KG1 (cell line): ENCODE results near the gene PRPSAP2.
"Not testable (repeated sequence)": the region's sequence is repeated elsewhere in the genome, so short reads cannot be mapped to it uniquely, and the experiment has no call there.

Experiments used
- DNase-seq: peaks from one replicate; lab custom pipeline; 2025; lab: John Stamatoyannopoulos, UW

Gene PRPSAP2

GRCh38 chr17:18857864-18858566 lies at the start of gene PRPSAP2:
Gene PRPSAP2 (plus strand): TSS chr17:18858131. CDS start chr17:18865834, 7,703 bp downstream.
- peak; percentile 74 for DNase-seq

- not testable (repeated sequence) for DNase-seq
These were observed 42.0 kb upstream of the PRPSAP2 start for GRCh38 chr17:18815924-18816323.

- not testable (repeated sequence) for DNase-seq
These were observed 41.2 kb upstream of the PRPSAP2 start for GRCh38 chr17:18816489-18817371.

- not testable (repeated sequence) for DNase-seq
These were observed 36.5 kb upstream of the PRPSAP2 start for GRCh38 chr17:18821430-18821829.

GRCh38 chr17:18827613-18828012 lies 30.3 kb upstream of the PRPSAP2 start:
- not testable (repeated sequence) for DNase-seq

- no peak for DNase-seq
These were observed 9.4 kb upstream of the PRPSAP2 start for GRCh38 chr17:18848501-18848900.

GRCh38 chr17:18850679-18851078 lies 7.3 kb upstream of the PRPSAP2 start:
- DNase-seq, result no peak

GRCh38 chr17:18851201-18851600 lies 6.7 kb upstream of the PRPSAP2 start:
- no peak for DNase-seq

GRCh38 chr17:18854956-18855355 lies 3.0 kb upstream of the PRPSAP2 start:
- no peak for DNase-seq

- DNase-seq, result peak; percentile 29
These were observed 1.9 kb upstream of the PRPSAP2 start for GRCh38 chr17:18855831-18856569.

- no peak for DNase-seq
These were observed 1.4 kb upstream of the PRPSAP2 start for GRCh38 chr17:18856570-18856915.

- DNase-seq, result no peak
These were observed 775 bp downstream of the PRPSAP2 start for GRCh38 chr17:18858567-18859245.

- no peak for DNase-seq
These were observed 1.3 kb downstream of the PRPSAP2 start for GRCh38 chr17:18859256-18859655.

- no peak for DNase-seq
These were observed 2.4 kb downstream of the PRPSAP2 start for GRCh38 chr17:18860161-18860972.

- DNase-seq, result no peak
These were observed 4.1 kb downstream of the PRPSAP2 start for GRCh38 chr17:18862011-18862410.

GRCh38 chr17:18864996-18865395 lies 7.1 kb downstream of the PRPSAP2 start:
- DNase-seq, result not testable (repeated sequence)

- no peak for DNase-seq
These were observed 9.2 kb downstream of the PRPSAP2 start for GRCh38 chr17:18866866-18867813.

- DNase-seq, result no peak
These were observed 19.2 kb downstream of the PRPSAP2 start for GRCh38 chr17:18877104-18877645.

GRCh38 chr17:18888766-18889290 lies 30.9 kb downstream of the PRPSAP2 start:
- DNase-seq, result no peak
